Fibroblast of the conjunctiva (primary cell): ENCODE results near the gene ABCG4.
"Not testable (repeated sequence)": the region's sequence is repeated elsewhere in the genome, so short reads cannot be mapped to it uniquely, and the experiment has no call there.

ENCODE experiments used
- DNase-seq: peaks from one replicate; pipeline ENCODE4 v3.0.0-alpha.2; 2010; ENCODE audit warnings: low read depth

ABCG4 gene

DNA sequence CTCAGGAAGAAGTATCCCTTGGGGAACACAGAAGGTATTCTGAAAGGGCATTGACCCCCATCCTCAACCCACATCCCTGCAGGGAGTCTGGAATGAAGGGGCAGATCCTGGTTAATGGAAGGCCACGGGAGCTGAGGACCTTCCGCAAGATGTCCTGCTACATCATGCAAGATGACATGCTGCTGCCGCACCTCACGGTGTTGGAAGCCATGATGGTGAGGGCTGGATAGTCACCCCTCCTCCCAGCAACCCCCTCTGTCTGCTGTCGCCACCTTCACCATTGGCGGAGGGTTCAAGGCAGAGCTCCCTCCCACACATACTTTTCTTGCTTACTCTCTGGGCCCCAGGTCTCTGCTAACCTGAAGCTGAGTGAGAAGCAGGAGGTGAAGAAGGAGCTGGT lies 5.3 kb downstream of the ABCG4 start:
- no peak for DNase-seq

DNA sequence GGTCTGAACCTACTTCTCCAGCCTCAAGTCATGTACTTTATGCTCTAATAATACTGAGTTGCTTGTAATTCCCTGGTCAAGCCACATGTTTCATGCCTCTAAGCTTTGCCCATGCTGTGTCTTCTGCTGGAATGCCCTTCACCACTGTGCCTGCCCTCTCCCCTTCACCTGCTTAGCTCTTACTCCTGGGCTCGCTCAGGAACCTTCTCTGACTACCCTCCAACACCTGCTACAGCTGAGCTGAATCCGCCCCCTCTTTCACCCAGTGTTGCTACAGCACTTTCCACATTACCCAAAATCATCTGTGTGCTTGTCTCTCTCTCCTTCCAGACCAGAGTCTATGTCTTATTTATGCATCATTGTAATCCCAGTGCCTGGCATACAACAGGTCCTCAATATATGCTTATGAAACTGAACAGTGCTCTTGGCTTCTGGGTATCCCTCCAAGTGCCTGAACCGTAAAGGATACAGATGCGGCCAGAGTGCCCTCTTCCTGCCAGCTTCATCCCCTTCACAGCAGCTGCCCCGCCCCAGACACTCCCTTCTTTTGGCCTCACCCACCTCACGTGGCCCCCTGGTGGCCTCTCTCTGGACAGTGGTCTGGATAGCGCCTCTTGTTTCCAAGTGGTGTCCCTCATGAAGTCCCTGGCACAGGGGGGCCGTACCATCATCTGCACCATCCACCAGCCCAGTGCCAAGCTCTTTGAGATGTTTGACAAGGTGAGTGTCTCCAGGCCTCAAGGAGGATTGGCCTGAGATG lies 7.1 kb downstream of the ABCG4 start:
- no peak for DNase-seq

DNA sequence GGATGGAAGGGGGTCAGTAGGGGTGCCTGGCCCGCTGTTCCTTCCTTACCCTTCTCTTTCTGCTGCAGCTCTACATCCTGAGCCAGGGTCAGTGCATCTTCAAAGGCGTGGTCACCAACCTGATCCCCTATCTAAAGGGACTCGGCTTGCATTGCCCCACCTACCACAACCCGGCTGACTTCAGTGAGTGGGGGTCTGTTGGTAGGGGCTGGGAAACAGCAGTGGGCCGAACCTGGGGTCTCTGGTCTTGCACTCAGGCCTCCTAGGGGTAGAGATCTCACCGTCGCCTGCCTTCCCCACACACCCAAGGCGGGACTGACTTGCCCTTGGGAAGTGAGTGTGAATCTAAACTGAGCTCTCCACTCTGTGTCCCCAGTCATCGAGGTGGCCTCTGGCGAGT lies 7.6 kb downstream of the ABCG4 start:
- DNase-seq: no peak

DNA sequence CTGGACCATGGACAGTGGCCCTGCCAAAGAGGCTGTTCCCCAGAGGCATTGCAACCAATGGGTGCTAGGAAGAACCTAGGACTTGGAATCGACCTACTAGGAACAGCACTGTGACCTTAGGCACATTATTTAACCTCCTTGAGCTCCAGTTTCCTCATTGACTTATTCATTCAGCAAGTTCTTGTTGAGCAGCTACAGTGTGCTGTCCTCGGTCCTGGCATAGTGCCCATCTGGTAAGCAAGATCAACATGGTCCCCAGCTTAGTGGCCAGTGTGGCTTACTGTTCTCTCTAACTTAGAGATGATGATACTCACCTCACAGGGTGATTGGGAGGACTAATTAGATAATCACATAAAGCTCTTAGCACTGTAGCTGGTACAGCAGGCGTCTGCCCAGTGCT lies 8.2 kb downstream of the ABCG4 start:
- no peak for DNase-seq

DNA sequence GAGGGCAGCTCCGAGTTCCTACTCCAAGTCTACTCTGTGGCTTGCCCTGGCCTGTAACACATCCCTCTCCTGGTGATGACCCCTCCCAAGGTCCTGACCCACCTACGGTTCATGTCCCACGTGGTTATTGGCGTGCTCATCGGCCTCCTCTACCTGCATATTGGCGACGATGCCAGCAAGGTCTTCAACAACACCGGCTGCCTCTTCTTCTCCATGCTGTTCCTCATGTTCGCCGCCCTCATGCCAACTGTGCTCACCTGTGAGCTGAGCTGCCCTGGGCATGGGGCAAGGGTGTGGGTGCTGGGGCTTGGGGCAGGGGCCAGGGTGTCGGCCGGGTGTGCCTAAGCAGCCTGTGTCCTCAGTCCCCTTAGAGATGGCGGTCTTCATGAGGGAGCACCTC lies 9.6 kb downstream of the ABCG4 start:
- DNase-seq: no peak

DNA sequence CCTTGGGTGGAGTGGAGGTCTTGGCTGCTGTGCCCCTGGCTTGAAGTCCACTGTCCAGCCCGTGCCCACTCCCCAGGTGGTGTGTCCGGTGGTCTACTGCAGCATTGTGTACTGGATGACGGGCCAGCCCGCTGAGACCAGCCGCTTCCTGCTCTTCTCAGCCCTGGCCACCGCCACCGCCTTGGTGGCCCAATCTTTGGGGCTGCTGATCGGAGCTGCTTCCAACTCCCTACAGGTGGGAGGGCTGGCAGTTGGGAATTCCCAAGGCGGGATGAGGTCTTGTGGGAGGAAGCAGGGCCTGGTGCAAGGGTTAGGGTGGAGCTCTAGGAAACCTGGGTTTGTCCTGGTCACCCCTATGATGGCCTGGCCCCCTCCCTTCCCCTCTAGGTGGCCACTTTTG lies 11.3 kb downstream of the ABCG4 start:
- DNase-seq: no peak

DNA sequence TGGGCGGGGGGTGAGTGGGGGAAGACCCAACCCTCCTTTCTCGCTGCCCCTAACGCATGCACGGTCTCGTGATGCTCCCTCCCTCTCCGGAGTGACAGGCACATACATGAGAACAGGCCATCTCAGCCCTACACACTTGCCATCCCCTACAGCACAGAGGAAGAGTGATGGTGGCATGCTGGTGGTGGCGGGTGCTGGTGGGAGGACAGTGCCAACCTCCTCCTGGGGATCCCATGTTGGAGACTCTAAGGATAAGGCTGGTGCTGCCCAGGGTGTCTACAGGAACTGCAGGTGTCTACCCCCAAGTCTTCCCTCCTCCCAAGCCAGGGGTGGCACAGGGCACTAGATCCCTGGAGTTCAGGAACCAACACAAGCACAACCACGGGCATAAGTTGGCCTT lies 13.0 kb downstream of the ABCG4 start:
- no peak for DNase-seq

DNA sequence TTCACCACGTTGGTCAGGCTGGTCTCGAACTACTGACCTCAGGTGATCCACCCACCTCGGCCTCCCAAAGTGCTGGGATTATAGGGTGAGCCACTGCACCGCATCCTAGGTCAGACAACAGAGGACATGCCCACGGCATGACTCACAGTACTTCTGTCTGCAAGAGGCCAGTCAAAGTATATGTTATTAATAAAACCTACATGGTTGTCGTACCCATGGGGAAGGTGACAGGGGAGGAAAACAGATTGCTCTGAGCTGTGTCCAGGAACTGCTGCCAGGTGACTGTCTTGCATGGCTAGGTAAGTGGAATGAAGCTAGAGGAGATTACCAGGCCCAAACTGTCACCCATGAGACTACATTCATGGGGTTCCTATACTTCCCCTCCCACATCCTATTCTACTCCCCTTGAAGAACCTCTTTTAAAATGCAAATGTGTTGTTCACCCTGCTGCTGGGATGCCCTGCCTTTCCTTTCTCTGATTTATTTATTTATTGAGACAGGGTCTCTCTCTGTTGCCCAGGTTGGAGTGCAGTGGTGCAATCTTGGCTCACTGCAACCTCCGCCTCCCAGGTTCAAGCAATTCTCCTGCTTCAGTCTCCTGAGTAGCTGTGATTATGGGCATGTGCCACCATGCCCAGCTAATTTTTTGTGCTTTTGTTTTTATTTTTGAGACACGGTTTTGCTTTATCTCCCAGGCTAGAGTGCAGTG lies 17.7 kb downstream of the ABCG4 start:
- no peak for DNase-seq

DNA sequence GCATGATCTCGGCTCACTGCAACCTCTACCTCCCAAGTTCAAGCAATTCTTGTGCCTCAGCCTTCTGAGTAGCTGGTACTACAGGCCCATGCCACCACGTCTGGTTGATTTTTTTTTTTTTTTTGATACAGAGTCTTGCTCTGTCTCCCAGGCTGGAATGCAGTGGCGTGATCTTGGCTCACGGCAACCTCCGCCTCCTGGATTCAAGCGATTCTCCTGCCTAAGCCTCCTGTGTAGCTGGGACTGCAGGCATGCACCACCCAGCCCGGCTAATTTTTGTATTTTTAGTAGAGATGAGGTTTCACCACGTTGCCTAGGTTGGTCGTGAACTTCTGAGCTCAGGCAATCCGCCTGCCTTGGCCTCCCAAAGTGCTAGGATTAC lies 18.2 kb downstream of the ABCG4 start:
- not testable (repeated sequence) for DNase-seq

DNA sequence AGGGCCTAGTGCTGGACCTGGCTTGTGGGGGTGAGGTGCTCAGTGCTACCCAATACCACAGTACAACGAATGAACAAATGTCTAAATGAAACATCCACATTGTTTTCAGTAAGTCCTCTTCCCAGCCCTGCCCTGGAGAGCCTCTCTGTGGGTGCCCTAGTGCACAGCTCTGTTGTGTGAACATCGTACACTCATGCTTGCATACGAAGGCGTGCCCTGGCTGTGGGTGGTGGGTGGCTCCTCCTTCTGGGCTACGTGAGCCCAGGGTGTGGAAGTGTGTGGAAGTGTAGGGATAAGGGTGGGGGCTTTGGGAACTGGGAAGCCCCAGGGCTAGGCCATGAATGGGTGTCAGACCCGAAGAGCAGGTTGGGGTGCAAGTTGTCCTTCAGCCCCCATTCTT lies 19.1 kb downstream of the ABCG4 start:
- DNase-seq: no peak

DNA sequence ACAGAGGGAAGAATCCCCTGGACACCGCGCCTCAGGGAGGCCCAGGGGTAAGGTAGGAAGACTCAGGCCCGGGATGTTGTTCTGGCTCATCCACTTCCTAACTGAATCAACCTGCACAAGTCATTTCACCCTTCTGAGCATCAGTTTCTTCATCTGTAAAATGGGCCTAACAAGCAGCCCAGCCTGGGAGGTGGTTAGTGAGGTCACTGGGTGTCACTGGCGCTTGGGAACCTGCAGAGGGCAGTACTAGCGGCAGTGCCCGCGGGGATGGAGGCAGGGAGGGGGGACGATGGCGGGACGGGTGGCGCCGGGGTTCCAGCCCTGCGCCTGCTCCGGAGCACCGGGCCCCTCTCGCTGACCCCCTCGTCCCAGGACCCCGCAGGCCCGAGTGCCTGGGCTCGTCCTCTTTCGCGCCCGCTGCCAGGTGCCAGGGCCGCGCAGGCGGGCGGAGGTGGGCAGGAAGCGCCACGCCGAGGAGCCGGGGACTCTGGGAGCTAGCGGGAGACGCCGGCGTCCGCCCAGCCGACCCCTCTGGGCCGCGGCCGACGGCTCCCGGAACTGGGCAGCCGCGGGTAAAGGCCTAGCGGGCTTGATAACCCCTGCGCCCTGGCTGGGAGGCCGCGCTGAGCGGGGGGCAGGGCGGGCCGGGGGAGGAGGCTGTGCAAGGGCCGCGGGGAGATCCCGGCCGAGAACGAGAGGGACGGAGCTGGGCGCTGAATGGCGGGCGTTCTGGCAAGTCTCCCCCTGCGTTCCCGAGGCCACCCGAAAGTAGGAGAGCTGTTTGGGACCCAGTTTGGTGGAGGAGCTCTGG lies 19.8 kb downstream of the ABCG4 start, which contains the start of gene NLRX1:
TSS of gene NLRX1 (plus strand) at position 255 of the 811 bp plus-strand sequence. CDS start 2,679 bp downstream, outside the sequence.
- peak; percentile 75 for DNase-seq

DNA sequence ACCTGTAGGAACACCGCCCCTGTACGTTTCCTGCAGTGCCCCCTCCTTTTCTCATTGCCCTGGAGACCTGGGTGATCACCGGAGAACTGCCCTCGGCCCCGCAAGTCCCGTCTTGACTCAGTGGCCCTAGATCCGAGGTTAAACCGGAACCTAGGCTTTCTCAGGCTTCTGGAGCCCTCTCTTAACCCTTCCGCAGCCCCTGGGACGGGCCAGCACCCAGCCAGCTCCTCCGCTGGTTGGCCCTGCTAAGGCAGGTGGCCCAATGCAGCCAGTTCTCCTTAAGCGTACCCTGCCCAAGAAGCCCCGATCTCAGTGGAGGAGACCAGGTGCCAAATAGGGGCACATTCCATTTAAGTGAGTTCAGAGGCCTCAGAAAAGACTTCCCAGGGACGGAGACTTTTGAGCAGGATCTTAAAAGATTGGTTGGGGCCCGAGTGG lies 20.4 kb downstream of the ABCG4 start:
- DNase-seq: no peak

DNA sequence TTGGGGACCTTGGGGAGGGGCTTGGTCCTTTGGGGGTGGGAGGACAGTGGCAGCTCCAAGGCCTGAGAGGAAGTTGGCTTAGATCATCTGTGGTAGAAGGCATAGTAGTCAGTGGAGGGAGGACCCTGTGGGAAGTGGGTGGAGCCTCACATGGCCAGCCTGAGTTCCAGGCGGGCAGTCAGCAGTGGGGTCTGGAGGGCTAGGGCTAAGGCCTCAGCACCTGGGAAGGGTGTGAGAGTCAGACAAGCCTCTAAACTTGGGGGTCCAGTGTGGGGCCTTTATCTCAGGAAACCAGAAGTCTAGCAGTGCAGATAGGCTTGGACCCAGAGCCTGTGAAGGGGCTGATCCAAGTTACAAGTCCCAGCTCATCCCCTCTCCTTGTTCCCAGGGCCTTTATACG lies 23.7 kb downstream of the ABCG4 start:
- DNase-seq: no peak

DNA sequence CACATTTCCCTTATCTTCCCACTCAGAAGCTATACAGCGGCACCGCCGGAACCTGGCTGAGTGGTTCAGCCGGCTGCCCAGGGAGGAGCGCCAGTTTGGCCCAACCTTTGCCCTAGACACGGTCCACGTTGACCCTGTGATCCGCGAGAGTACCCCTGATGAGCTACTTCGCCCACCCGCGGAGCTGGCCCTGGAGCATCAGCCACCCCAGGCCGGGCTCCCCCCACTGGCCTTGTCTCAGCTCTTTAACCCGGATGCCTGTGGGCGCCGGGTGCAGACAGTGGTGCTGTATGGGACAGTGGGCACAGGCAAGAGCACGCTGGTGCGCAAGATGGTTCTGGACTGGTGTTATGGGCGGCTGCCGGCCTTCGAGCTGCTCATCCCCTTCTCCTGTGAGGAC lies 24.6 kb downstream of the ABCG4 start:
- no peak for DNase-seq

DNA sequence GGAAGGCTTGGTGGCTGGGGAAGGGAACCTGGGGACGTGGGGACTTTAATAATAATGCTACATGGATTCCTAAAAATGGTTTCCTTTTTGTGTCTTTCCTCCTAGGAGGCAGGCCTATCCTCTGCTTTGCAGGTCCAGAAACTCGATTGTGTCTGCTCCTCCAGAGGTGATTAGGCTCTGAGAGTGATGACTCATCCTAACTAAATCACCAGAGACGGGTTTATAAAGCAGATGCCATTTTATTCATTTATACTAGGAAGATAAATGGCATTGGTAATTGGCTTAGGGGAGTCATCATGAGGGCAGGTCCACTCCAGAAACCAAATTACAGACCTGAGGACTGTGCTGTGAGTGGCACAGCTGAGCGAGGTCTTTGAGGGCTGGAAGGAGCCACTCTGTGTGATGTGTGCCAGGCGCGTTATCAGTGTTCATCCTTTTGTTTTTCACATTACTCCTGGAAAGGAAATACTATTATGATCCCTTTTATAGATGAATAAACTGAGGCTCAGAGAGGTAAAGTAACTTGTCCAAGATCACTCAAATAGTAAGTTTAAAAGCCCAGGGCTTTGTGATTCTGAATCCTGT lies 26.7 kb downstream of the ABCG4 start:
- DNase-seq: no peak

DNA sequence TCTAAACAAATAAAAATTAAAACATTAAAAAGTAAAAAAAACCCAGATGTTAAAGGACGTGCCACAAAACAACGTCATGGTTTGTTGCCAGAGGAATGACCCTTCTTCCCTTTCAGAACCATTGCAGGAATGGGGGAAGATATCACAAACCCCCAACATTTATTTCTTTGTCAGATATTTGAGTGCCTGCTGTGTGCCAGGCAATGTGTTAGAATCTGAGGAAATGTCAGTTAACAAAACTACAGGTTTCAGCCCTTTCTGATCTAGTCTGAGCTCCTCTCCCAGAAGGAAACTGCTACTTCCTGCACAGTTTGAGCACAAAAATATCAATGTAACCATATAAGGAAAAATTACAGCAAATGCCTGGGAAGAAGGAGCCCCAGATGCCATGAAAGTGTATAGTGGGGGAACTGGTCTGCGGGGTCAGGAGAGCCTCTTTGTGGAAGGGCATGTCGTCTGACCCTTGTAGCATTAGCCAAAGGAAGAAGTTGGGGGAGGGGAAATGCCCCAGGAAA lies 29.4 kb downstream of the ABCG4 start:
- no peak for DNase-seq

DNA sequence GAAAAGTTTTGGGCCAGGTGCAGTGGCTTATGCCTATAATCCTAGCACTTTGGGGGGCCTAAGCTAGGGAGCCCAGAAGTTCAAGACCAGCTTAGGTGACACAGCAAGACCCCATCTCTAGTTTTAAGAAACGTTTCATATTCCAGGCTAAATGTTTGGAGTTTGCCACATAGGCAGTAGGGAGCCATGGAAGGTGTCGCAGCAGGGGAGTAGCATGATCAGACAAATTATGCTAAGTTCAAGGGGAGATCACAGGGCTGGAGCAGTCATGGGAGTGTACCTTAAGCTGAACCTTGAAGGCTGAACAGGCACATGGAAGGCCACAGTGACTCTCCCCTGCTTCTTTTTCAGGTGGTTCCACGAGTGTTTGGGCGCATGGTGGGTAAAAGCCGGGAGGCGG lies 30.5 kb downstream of the ABCG4 start:
- no peak for DNase-seq

DNA sequence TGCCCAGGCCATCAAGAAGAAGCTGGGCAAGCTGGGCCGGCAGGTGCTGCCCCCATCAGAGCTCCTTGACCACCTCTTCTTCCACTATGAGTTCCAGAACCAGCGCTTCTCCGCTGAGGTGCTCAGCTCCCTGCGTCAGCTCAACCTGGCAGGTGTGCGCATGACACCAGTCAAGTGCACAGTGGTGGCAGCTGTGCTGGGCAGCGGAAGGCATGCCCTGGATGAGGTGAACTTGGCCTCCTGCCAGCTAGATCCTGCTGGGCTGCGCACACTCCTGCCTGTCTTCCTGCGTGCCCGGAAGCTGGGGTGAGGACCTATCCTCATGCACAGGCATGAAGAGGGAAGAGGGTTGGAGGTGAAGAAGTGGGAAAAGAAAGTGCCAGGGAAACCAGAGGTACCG lies 31.1 kb downstream of the ABCG4 start:
- DNase-seq: no peak

DNA sequence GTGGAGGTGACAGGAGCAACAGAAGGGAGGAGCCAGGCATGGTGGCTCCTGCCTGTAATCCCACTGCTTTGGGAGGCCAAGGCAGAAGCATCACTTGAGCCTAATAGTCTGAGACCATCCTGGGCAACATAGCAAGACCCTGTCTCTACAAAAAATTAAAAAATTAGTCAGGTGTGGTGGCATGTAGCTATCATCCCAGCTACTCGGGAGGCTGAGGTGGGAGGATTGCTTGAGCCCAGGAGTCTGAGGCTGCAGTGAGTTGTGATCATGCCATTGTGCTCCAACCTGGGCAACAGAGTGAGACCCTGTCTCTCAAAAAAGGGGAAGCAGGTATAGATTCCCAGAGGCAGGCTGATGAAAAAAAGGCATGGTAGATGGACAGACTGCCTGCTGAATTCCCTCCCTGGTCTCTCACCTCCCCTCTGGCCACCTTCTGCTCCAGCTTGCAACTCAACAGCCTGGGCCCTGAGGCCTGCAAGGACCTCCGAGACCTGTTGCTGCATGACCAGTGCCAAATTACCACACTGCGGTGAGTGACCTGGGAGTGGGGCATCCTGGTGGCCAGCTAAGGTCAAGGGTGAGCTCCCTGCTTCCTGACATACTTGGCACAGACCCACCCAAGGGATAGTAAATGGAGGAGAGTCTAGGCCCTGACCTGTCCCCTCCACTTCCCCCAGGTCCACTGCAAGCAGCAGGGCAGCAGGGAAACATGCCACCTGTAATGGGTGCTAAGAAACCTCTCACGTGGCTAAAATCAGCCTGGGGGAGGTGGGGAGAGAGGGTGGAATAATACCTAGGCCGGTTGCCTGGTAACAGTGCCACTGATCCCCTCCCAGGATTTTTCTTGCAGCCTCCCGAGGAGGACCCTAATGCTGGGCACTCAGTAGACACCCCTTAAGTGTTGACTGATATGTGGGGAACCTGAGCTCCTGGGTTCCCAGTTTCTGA lies 32.2 kb downstream of the ABCG4 start:
- no peak for DNase-seq

DNA sequence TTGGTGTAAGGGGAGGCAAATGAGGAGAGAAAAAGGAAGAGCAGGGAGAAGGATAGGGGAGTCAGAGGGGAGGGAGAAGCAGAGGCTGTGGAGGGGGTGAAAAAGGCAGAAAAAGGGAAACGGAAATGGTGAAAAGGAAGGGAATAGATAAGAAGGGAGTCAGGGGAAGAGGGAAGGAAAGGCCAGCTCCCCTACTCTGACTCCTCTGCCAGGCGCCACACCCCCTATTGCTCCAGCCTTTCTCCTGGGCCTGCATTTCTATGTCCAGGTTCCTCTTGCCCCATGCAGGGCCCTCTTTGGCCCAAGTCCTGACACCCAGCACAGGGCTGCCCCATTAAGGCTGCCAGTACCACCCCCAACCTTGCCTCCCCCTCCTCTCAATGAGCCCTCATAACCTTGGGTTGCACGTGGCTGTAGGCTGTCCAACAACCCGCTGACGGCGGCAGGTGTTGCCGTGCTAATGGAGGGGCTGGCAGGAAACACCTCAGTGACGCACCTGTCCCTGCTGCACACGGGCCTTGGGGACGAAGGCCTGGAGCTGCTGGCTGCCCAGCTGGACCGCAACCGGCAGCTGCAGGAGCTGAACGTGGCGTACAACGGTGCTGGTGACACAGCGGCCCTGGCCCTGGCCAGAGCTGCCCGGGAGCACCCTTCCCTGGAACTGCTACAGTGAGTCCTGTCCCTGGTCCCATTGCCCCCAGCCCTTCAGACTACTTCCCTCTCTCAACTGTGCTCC lies 33.0 kb downstream of the ABCG4 start:
- no peak for DNase-seq
